Smooth muscle cell (in vitro differentiated cells): Measurements from ENCODE around the gene SP110. TPM values are rescaled to one million over a fixed set of nuclear protein-coding genes. Genes with fewer than 3 reads are reported as not detected.

Experiments used
- DNase-seq: peaks from one replicate; lab custom pipeline; 2025; ENCODE audit not compliant: unreplicated experiment; lab: John Stamatoyannopoulos, UW
- H2AFZ ChIP-seq: fragments of 200-600 bp; sonication (generic); 2 replicates; pipeline ENCODE4 v1.6.0; 2016; ENCODE audit warnings: antibody characterized with exemption, low read depth, mild to moderate bottlenecking
- H3F3A ChIP-seq: fragments of 200-600 bp; sonication (generic); 2 replicates; pipeline ENCODE4 v1.6.0; 2017; ENCODE audit warnings: antibody characterized with exemption, low read depth
- H3K27ac ChIP-seq: fragments of 200-600 bp; sonication (generic); 2 replicates; pipeline ENCODE4 v1.5.1; 2016; ENCODE audit warnings: low read depth, mild to moderate bottlenecking
- H3K27me3 ChIP-seq: fragments of 200-600 bp; sonication (generic); 2 replicates; pipeline ENCODE4 v1.6.1; 2016; ENCODE audit warnings: low read depth, mild to moderate bottlenecking
- H3K36me3 ChIP-seq: fragments of 200-600 bp; sonication (generic); 2 replicates; pipeline ENCODE4 v1.5.1; 2016; ENCODE audit warnings: low read depth
- H3K4me1 ChIP-seq: fragments of 200-600 bp; sonication (generic); 2 replicates; pipeline ENCODE4 v1.5.1; 2016; ENCODE audit warnings: low read depth
- H3K4me2 ChIP-seq: fragments of 200-600 bp; sonication (generic); 2 replicates; pipeline ENCODE4 v1.6.0; 2016; ENCODE audit warnings: mild to moderate bottlenecking
- H3K4me3 ChIP-seq: fragments of 200-600 bp; sonication (generic); 2 replicates; pipeline ENCODE4 v1.5.1; 2016; ENCODE audit warnings: mild to moderate bottlenecking
- H3K79me2 ChIP-seq: fragments of 200-600 bp; sonication (generic); 2 replicates; pipeline ENCODE4 v1.6.0; 2016; ENCODE audit warnings: low read depth, mild to moderate bottlenecking
- H3K9ac ChIP-seq: fragments of 200-600 bp; sonication (generic); 2 replicates; pipeline ENCODE4 v1.6.0; 2016; ENCODE audit warnings: low read depth
- H3K9me3 ChIP-seq: fragments of 200-600 bp; sonication (generic); replicated peaks from 2 replicates; pipeline ENCODE4 v1.5.1; 2016; ENCODE audit warnings: low read depth
- H4K20me1 ChIP-seq: fragments of 200-600 bp; sonication (generic); 2 replicates; pipeline ENCODE4 v1.6.0; 2016; ENCODE audit warnings: low read depth
- WGBS: methylation state at CpG from one replicate; pipeline ENCODE4 v1.1.7; 2016; ENCODE audit warnings: low lambda C conversion rate; 5-methylcytosine and 5-hydroxymethylcytosine counted together
- polyA plus RNA-seq: library from polyadenylated mRNA; unstranded; fragments of >200 nt; fragmentation: Nextera tagmentation; extraction: Ambion mirVana; gene quantifications from 2 replicates; pipeline ENCODE4 v1.2.1, GENCODE V29; 2016
- total RNA-seq: library from RNA; depleted of rRNA; stranded (reverse); fragments of >200 nt; gene quantifications from 2 replicates; pipeline ENCODE4 v1.2.3, GENCODE V29; 2014
- TF ChIP-seq, protein P1 (sequence below): fragments of 200-600 bp; sonication (generic); IDR thresholded peaks from 2 replicates; pipeline ENCODE4 v1.5.1; 2017; ENCODE audit warnings: borderline replicate concordance, mild to moderate bottlenecking, antibody characterized with exemption; ENCODE audit not compliant: insufficient read depth, poor library complexity, severe bottlenecking

SP110 gene
- total and polyA plus RNA-seq, 2 experiments from 2014 or later, result 3.2 to 5.6 TPM

DNA sequence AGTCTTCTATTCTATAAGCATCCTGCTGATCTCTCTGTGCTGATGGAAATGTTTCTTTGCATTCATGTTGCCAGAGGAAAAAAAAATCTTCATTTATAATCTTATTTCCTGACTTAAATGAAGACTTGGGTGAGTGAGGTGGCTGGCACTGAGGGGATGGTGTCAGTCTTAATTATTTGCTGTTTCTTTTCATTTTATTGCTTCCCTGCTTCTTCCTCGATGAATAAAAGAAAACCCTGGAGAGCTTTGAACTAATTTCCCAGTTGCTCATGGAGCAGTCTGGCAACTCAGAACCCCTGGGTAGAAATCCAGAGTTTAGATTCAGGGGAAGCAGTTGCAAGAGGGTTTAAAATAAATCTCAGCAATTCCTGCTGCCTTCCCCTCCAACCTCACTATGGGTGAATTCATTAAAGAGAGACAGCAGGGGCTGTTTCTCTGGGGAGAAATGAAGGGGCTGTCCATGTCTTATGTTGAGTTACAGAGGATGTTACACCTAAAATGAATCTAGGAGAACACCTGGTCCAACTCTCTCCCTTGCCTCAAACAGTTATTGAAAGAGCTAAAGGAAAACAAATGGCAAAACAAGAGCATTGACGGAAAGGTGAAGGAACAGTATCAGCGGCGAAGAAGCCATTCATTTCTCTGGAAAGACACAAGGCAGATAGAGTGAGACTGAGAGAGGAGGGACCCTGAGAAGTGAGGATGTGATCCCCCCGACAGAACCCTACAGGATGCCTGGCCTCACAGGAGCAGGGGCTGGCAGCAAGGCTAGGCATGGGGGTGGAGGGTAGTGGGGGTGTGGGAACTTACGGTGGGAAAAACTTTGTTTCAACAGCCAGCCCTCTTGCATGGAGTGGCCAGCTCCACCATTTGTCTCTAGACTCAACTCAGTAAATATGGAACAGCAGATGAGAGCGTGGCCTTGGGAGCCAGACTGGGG lies 41.0 kb downstream of the SP110 start:
- H4K20me1 ChIP-seq, result no peaks in the 10 kb centered on the region
- TF ChIP-seq, protein P1, sequence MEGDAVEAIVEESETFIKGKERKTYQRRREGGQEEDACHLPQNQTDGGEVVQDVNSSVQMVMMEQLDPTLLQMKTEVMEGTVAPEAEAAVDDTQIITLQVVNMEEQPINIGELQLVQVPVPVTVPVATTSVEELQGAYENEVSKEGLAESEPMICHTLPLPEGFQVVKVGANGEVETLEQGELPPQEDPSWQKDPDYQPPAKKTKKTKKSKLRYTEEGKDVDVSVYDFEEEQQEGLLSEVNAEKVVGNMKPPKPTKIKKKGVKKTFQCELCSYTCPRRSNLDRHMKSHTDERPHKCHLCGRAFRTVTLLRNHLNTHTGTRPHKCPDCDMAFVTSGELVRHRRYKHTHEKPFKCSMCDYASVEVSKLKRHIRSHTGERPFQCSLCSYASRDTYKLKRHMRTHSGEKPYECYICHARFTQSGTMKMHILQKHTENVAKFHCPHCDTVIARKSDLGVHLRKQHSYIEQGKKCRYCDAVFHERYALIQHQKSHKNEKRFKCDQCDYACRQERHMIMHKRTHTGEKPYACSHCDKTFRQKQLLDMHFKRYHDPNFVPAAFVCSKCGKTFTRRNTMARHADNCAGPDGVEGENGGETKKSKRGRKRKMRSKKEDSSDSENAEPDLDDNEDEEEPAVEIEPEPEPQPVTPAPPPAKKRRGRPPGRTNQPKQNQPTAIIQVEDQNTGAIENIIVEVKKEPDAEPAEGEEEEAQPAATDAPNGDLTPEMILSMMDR, result no peak
- WGBS, result 96% methylated on average over 7 of the region's 7 CpGs
- H2AFZ ChIP-seq, result no peak overlapping the region
- H3K36me3 ChIP-seq, result no peaks in the 10 kb centered on the region
- H3K4me2 ChIP-seq, result no peak overlapping the region
- H3K4me3 ChIP-seq, result no peak overlapping the region
- no peak overlapping the region for H3K9ac ChIP-seq
- H3K9me3 ChIP-seq, result no peaks in the 10 kb centered on the region
- no peak for DNase-seq
- H3K79me2 ChIP-seq, result no peaks in the 10 kb centered on the region
- no peaks in the 10 kb centered on the region for H3F3A ChIP-seq
- H3K4me1 ChIP-seq, result no peaks in the 10 kb centered on the region
- no peaks in the 10 kb centered on the region for H3K27me3 ChIP-seq
- H3K27ac ChIP-seq, result no peak overlapping the region

DNA sequence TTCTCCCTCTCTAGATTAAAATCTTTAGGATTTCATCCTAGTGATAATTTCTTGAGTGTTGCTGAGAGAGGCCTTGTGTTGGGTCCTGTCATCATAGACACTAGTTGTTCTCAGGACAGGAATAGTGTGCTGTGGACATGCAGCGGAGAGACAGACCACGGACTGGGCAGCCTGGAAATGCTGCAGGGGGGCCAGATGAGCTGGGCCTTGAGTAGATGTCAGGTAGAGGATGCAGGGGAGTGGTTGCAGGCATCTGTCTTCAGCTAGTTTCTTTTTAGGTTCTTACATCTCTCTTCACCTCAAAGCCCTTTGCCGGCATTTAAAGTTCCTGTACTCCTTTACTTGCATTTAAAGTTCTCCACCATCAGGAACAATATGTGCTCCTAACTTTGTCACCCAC lies 42.8 kb downstream of the SP110 start:
- H2AFZ ChIP-seq, result no peak overlapping the region
- H3K27ac ChIP-seq, result no peak overlapping the region
- no peak overlapping the region for H3K4me2 ChIP-seq
- 96% methylated on average over 3 of the region's 3 CpGs for WGBS
- no peaks in the 10 kb centered on the region for H4K20me1 ChIP-seq
- H3K36me3 ChIP-seq, result no peaks in the 10 kb centered on the region
- no peaks in the 10 kb centered on the region for H3K79me2 ChIP-seq
- no peak overlapping the region for H3K4me3 ChIP-seq
- H3K9ac ChIP-seq, result no peak overlapping the region
- H3K4me1 ChIP-seq, result no peaks in the 10 kb centered on the region
- H3K9me3 ChIP-seq, result no peaks in the 10 kb centered on the region
- no peaks in the 10 kb centered on the region for H3K27me3 ChIP-seq
- DNase-seq, result no peak
- no peaks in the 10 kb centered on the region for H3F3A ChIP-seq
- TF ChIP-seq, protein P1, result no peak

DNA sequence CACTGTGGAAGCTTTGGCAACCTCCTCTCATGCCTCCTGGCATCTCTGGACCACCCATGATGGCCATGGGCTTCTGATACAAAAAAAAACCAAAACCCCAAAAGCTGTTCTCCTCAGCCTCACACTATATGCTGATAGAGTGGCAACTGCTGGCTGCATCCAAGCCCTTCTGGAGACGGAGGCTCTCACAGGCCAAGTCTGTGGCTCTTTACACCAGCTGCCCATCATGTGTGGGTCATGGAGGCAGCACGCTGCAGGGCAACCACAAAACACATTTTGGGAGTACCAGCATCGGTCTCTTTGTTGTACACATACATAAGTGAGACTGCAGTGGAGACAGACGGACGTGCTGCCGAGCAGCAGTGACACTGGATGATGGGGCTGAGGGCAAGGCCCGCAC lies 45.3 kb downstream of the SP110 start:
- no peaks in the 10 kb centered on the region for H3K27me3 ChIP-seq
- TF ChIP-seq, protein P1, result no peak
- H3K4me3 ChIP-seq, result no peak overlapping the region
- no peaks in the 10 kb centered on the region for H4K20me1 ChIP-seq
- WGBS, result 95% methylated on average over 7 of the region's 7 CpGs
- no peaks in the 10 kb centered on the region for H3F3A ChIP-seq
- H3K4me1 ChIP-seq, result no peaks in the 10 kb centered on the region
- H2AFZ ChIP-seq, result no peak overlapping the region
- no peak for DNase-seq
- H3K36me3 ChIP-seq, result no peaks in the 10 kb centered on the region
- H3K9ac ChIP-seq, result no peak overlapping the region
- no peaks in the 10 kb centered on the region for H3K79me2 ChIP-seq
- H3K4me2 ChIP-seq, result no peak overlapping the region
- no peaks in the 10 kb centered on the region for H3K9me3 ChIP-seq
- no peak overlapping the region for H3K27ac ChIP-seq

DNA sequence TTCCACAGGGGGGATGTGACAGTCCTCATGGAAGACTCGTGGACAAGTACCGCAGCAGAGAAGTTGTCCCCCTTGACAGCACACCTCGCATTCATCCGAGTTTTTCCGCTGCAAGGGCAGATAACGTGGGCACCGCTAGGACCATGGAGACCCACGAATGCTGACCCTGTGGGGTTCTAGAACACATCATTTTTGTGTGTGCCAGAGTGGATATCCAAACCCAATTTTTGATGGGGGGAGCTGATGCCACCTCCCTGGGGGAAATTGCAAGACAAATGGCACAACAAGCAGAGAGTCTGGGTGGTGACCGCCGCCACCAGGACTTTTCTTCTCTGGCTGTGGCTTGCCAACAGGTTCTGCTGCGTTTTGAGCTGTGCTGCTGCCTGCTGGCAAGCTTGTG lies 46.9 kb downstream of the SP110 start:
- Histone ChIP-seq H3K4me1 (no peaks in the 10 kb centered on the region), H3K4me2 (no peak overlapping the region), H4K20me1 (no peaks in the 10 kb centered on the region), H3K27me3 (no peaks in the 10 kb centered on the region), H3F3A (no peaks in the 10 kb centered on the region), H3K9ac (no peak overlapping the region), H3K9me3 (no peaks in the 10 kb centered on the region), H3K4me3 (no peak overlapping the region), H2AFZ (no peak overlapping the region), H3K79me2 (no peaks in the 10 kb centered on the region), H3K27ac (no peak overlapping the region), H3K36me3 (no peaks in the 10 kb centered on the region)
- no peak for DNase-seq
- 94% methylated on average over 11 of the region's 11 CpGs for WGBS
- TF ChIP-seq, protein P1, result no peak
